C4-2B (cell line): ENCODE data around the gene PM20D2.

Experiments
- H3K27ac ChIP-seq: fragments of 450-650 bp; 2 replicates; pipeline ENCODE4 v1.5.1; 2017
- ZFX ChIP-seq: fragments of 450-650 bp; IDR thresholded peaks from 2 replicates; pipeline ENCODE4 v1.6.1; 2017
- TF ChIP-seq, protein P1 (sequence below): fragments of 450-650 bp; conservative IDR thresholded peaks from 2 replicates; pipeline ENCODE4 v1.5.1; 2017; ENCODE audit warnings: mild to moderate bottlenecking

PM20D2 gene

DNA sequence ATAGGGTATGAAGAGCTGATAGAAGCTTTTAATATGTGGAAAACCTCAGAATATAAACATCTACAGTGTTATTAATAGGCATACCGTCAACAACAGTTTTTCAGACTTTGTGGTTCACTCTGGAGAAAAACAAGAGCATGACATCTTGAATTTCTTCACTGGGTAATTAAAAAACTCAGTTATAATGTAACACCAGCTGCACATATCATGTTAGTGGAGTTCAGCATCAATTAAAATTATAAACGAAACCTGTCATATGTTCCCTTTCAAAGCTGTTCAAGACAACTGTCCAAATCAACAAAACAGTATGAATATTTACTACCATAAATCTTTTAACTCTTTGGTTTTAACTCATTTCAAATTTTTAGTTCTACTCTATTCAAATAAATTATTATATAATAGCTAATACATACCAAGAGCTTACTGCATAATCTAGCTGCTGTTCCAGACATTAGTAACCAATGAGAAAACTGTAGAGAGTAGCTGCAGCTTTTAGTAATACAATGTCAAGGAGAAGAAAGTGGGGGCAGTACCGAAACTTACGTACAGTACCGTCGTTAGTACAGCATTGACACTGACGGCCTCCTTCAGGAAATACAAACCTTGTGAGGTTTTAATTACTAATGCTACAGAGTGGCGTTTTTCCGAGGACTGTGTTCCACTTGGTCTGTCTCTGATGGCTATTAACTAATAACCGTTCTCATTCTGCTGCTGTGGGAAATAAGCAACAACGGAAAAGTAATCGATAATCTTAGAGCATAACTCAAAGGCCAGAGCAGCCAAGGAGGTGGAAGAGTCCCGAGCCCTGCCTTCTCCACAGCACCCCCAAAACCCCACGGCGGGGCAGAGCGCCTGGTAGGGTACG lies 532 bp upstream of the PM20D2 start:
- H3K27ac ChIP-seq: no peak overlapping the region
- TF ChIP-seq, protein P1, sequence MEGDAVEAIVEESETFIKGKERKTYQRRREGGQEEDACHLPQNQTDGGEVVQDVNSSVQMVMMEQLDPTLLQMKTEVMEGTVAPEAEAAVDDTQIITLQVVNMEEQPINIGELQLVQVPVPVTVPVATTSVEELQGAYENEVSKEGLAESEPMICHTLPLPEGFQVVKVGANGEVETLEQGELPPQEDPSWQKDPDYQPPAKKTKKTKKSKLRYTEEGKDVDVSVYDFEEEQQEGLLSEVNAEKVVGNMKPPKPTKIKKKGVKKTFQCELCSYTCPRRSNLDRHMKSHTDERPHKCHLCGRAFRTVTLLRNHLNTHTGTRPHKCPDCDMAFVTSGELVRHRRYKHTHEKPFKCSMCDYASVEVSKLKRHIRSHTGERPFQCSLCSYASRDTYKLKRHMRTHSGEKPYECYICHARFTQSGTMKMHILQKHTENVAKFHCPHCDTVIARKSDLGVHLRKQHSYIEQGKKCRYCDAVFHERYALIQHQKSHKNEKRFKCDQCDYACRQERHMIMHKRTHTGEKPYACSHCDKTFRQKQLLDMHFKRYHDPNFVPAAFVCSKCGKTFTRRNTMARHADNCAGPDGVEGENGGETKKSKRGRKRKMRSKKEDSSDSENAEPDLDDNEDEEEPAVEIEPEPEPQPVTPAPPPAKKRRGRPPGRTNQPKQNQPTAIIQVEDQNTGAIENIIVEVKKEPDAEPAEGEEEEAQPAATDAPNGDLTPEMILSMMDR: no peak
- TF ChIP-seq ZFX: no peak

DNA sequence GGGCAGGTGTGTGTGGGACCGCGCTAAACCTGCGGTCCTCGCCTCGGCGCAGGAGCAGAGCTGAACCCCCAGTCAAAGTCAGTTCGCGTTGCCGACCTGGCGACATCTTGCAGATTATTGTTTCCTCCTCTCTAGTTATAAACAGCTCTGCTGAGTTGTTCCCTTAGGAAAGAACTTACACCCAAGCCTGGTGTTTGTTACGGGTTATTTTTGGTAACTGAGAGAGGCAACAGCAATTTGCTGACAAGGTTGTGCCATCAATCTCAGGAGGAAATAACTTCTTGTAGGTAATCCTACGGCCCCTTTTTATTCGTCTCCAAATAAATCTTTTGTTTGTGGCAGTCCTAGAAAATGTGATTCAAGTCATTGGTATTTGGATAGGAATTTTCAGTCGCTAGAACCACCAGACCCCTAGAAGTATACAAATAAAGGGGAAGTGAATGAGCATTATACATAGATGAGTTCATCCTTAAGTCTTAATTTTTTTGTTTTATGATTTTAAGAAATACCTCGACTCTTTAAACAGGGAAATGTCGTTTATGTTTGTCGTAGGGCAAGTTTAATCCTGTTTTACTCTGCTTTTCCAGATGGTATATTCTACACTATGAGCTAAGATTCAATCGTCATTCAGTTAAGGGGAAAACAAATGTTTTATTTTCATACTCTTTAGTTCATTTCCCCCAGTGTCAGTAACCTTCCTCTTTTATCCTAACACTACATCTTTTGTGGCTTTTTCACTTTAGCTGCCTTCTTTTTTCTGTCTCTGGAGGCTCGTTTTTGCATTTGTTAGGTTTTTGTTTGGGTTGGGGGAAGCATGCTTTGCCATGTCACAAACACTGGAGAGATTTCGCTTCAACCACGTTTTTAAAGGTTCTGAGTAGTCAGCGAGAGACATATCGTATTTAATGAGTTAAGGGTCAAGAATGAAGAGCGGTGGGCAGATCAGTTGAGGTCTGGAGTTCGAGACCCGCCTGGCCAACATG lies 1.2 kb downstream of the PM20D2 start:
- TF ChIP-seq, protein P1: no peak
- TF ChIP-seq ZFX: no peak
- peak overlapping the region; percentile 67; the same call in 1 of the 2 replicates for H3K27ac ChIP-seq

DNA sequence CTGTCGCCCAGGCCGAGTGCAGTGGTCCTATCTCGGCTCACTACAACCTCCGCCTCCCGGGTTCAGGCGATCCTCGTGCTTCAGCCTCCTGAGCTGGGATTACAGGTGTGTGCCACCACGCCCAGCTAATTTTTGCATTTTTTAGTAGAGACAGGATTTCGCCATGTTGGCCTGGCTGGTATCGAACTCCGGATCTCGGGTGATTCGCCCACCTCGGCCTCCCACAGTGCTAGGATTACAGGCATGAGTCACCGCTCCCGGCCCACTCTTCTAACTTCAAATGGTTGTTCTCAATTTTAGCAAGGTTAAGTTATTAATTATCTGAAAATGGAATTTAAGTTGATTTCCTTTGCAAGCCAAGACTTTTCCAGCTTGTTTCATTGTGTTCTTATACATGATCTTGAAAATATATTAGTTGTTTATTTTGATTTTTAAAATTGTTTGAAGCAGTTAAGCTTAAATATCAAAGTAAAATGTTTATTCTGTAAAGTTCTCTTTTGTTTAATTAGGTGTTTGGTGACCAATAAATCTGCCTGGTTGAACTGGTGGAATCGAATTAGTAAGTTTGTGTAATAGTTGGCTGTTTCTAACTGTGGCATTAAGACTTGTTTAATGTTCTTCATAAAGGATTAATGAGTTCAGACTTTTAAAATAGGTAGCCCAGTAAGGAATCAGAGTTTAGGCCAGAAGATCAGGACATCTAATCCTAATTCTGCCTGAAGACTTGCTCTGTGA lies 2.3 kb downstream of the PM20D2 start:
- TF ChIP-seq ZFX: no peak
- TF ChIP-seq, protein P1: no peak
- H3K27ac ChIP-seq: peak overlapping the region; percentile 67; the same call in 1 of the 2 replicates

DNA sequence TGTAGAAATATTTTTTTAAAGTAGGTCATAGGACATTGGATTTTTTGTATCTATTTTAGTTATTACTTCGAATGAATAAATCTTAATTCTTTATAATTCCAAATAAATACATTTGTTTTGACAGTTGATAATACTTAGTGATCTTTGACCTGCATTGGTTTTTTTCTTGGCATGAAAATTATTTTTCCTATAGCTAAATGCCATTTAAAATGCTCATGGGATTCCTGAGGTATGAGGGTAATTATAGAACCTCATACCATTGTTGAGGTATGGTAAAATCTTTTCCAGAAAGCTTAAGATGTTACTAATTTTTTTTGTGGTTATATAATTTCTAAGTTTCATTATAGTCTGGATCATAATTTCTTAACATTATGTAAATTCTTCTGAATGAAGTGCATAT lies 8.3 kb downstream of the PM20D2 start:
- H3K27ac ChIP-seq: no peak overlapping the region
- no peak for TF ChIP-seq ZFX
- TF ChIP-seq, protein P1: no peak

DNA sequence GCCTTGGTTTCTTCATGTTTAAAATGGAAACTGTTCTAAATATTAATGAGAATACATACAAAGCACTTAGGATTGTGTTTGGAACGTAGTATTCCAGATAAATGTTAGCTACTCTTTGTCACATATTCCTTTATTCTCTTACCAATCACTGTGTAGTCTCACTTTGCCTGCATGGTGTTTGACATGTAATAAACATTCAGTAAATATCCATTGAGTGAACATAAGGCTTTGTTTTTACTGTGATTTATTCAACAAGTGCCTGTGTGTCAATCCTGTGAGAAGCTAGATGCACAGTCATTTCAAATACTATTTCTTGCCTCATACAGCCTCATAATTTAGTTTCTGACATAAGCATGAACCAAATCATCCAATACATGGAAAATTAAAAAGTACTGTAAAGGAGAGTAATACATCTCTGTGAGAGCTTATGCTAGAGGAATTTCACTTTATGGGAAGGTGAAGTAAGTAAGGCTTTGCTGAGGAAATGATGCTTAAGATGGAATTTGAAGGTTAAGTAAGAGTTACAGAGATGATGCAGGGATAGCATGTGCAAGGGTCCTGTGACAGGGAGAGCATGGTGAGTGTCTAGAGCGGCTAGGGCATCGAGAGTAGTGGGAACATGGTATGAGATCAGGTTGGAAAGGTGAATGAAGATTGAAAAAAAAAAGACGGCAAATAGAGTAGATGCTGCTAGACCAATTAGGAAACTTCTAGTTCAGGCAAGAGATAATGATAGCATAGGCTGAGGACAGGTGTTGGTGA lies 14.7 kb downstream of the PM20D2 start:
- H3K27ac ChIP-seq: no peak overlapping the region
- no peak for TF ChIP-seq ZFX
- TF ChIP-seq, protein P1: no peak

DNA sequence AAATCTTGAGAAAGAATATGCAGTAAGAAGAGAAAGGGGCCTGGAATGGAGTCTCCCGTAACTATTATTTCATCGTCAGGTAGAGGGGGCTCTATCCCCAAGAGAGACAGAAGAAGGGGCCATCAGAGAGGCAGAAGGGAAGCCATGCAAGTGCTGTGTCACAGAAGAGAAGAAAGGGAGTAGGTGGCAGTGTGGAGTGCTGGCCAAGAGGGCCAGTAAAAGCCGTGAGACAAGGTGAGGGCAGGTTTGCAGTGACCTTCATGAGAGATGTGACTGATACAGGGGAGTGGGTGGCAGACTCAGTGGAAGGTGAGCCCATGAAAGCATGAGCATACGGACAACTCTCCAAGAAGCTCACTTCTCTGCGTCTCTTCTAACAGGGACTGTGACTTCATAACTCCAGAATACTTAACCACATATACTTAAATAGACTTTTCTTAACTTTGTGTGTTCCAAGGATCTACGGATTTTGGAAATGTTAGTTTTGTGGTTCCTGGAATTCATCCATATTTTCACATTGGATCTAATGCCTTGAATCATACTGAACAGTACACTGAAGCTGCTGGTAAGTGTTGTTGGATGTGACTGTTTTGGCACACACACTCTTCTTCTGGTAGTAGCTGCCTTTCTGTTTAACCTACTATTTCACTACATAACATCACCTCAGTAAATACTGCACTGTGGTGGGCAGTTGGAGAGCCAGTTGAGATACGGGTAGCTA lies 15.6 kb downstream of the PM20D2 start:
- TF ChIP-seq, protein P1: no peak
- TF ChIP-seq ZFX: no peak
- H3K27ac ChIP-seq: no peak overlapping the region
